Colonic mucosa (tissue), 4 donors: Measurements from ENCODE around the gene STARD3. TPM values are rescaled to one million over a fixed set of nuclear protein-coding genes. Genes with fewer than 3 reads are reported as not detected.
A peak's percentile ranks its signal among the peaks of the same experiment; 100 is the strongest.

ENCODE experiments used
- DNase-seq: peaks from one replicate; pipeline ENCODE4 v3.0.0-alpha.2; 2020
- H3K27ac ChIP-seq: fragments of 200-600 bp; one replicate; pipeline ENCODE4 v1.8.0; 2021
- H3K27me3 ChIP-seq: fragments of 200-600 bp; one replicate; pipeline ENCODE4 v1.8.0; 2021
- H3K36me3 ChIP-seq: fragments of 200-600 bp; one replicate; pipeline ENCODE4 v1.8.0; 2021
- H3K4me1 ChIP-seq: fragments of 200-600 bp; one replicate; pipeline ENCODE4 v1.8.0; 2021; ENCODE audit warnings: mild to moderate bottlenecking
- H3K4me3 ChIP-seq: fragments of 200-600 bp; one replicate; pipeline ENCODE4 v1.8.0; 2021
- H3K9ac ChIP-seq, 2 donors: one replicate each; pipeline ENCODE4 v1.7.0; 2013; ENCODE audit warnings: control low read depth in 2 of 2, low read depth in 2 of 2, low read length in 2 of 2
- H3K9me3 ChIP-seq: fragments of 200-600 bp; one replicate; pipeline ENCODE4 v1.8.0; 2021
- intact Hi-C: fragments of 100-400 bp; cut with DNase I; formaldehyde crosslinking; loops from one replicate; pipeline ENCODE4 v1.14.1; 2022
- total RNA-seq, 2 donors: library from RNA; stranded (reverse); fragmentation: NEBNext Ultra II Directional in 1 of 2; extraction: Animal tissue kit (Norgen Biotek cat#: 25700) in 1 of 2; gene quantifications; one replicate each; pipeline ENCODE4 v1.2.1, GENCODE V29; 2021
- TF ChIP-seq, protein P1 (sequence below): fragments of 200-600 bp; IDR thresholded peaks from one replicate; pipeline ENCODE4 v1.8.0; 2022; ENCODE audit warnings: antibody characterized with exemption, mild to moderate bottlenecking
- donor health status: healthy.
- donor health status: DM: no; HTN: no; CAD: no.
- donor health status: DM: no; HTN: no; CAD: no.

STARD3 gene
- total RNA-seq, 2 donors from 2014 or later: 30.0 to 41.3 TPM

DNA sequence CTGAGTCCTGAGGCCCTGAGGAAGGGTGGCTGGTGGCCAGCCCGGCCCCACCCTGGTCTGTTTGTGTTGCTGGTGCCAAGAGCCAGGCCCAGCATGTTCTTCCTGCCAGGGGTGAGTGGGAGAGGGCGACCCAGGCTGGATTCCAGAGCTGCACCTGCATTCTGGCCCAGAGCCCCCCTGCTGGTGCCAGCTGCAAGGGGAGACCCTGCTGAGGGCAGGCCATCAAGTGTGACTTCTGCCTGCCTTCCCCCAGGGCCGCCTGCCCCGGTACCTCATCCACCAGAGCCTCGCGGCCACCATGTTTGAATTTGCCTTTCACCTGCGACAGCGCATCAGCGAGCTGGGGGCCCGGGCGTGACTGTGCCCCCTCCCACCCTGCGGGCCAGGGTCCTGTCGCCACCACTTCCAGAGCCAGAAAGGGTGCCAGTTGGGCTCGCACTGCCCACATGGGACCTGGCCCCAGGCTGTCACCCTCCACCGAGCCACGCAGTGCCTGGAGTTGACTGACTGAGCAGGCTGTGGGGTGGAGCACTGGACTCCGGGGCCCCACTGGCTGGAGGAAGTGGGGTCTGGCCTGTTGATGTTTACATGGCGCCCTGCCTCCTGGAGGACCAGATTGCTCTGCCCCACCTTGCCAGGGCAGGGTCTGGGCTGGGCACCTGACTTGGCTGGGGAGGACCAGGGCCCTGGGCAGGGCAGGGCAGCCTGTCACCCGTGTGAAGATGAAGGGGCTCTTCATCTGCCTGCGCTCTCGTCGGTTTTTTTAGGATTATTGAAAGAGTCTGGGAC, 25.8 kb downstream of the STARD3 start:
- peak overlapping the region; percentile 70 for H3K27ac ChIP-seq
- peak; percentile 78 for DNase-seq
- peak overlapping the region in 1 of 2 donors; percentile 16 for H3K9ac ChIP-seq
- H3K4me3 ChIP-seq: no peak overlapping the region
- peaks cover 23% of the 10 kb centered on the region for H3K4me1 ChIP-seq
- intact Hi-C loops: no loop called here
- H3K36me3 ChIP-seq: peaks cover 5% of the 10 kb centered on the region
- H3K9me3 ChIP-seq: no peaks in the 10 kb centered on the region
- H3K27me3 ChIP-seq: peaks cover 12% of the 10 kb centered on the region
- TF ChIP-seq, protein P1, sequence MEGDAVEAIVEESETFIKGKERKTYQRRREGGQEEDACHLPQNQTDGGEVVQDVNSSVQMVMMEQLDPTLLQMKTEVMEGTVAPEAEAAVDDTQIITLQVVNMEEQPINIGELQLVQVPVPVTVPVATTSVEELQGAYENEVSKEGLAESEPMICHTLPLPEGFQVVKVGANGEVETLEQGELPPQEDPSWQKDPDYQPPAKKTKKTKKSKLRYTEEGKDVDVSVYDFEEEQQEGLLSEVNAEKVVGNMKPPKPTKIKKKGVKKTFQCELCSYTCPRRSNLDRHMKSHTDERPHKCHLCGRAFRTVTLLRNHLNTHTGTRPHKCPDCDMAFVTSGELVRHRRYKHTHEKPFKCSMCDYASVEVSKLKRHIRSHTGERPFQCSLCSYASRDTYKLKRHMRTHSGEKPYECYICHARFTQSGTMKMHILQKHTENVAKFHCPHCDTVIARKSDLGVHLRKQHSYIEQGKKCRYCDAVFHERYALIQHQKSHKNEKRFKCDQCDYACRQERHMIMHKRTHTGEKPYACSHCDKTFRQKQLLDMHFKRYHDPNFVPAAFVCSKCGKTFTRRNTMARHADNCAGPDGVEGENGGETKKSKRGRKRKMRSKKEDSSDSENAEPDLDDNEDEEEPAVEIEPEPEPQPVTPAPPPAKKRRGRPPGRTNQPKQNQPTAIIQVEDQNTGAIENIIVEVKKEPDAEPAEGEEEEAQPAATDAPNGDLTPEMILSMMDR: no peak

DNA sequence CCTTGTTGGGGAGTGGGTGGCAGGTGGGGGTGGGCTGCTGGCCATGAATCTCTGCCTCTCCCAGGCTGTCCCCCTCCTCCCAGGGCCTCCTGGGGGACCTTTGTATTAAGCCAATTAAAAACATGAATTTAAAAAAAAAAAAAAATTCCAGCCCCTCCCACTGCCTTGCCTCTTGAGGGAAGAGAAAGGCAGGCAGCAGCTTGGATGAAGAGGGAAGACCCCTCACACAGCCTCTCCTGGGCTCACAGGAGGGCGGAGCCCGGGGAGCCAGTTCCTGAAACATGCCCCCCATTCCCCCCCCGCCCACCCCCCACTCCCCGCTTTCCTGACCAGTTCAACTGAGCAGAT, 26.4 kb downstream of the STARD3 start:
- peaks cover 23% of the 10 kb centered on the region for H3K4me1 ChIP-seq

DNA sequence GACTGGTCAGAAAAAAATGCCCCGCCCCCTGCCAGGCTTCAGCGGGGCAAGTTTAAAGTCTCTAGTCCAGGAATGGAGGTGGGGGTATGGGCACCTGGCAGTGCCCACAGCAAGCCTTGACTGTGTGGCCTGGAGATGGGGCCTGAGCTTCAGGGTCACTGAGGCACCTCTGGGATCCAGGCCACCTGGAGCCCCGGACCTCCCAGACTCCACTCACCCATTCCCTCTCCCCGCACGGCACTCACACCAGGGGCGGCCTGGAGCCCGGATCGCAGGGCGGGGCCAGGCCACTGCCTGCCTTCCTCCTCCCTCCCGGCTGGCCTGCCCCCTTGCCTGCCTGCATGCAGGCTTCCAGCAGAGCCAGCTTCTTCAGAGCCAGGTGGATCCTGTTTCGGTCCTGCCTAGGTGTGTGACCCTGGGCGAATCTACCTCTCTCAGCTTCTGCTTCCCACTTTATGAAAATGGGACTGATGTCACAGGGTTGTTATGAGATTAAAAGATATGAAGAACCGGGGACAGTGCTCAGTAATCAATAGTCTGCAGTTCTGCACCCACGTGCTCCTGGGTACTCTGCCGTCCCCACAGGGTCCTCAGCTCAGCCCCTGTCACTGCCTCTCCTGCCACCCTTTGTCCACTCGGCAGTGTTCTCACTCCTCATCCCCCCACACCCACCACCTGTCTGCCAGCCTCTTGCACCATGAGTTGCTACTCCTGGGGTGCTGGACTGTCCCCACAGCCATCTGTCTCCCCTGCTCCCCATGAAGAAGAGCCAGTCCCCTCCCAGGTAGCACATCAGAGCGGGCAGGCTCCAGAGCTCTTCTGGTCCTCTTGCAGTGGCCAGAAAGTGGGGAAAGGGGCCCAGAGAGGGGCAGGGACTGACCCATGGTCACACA, 27.0 kb downstream of the STARD3 start:
- H3K9me3 ChIP-seq: no peaks in the 10 kb centered on the region
- H3K9ac ChIP-seq: peak overlapping the region in 1 of 2 donors; percentile 46
- H3K4me3 ChIP-seq: no peak overlapping the region
- peak; percentile 71 for DNase-seq
- peaks cover 20% of the 10 kb centered on the region for H3K27me3 ChIP-seq
- H3K27ac ChIP-seq: peak overlapping the region; percentile 70
- H3K36me3 ChIP-seq: peaks cover 5% of the 10 kb centered on the region
- TF ChIP-seq, protein P1: no peak
- H3K4me1 ChIP-seq: peaks cover 23% of the 10 kb centered on the region
- intact Hi-C loops: no loop called here

More for the DNA sequence above, 26.4 kb downstream of the STARD3 start:
- peak overlapping the region; percentile 70 for H3K27ac ChIP-seq
- intact Hi-C loops: no loop called here
- peak overlapping the region in 1 of 2 donors; percentile 16 for H3K9ac ChIP-seq
- peaks cover 5% of the 10 kb centered on the region for H3K36me3 ChIP-seq
- no peaks in the 10 kb centered on the region for H3K9me3 ChIP-seq
- TF ChIP-seq, protein P1: no peak
- no peak for DNase-seq
- H3K27me3 ChIP-seq: peaks cover 18% of the 10 kb centered on the region
- no peak overlapping the region for H3K4me3 ChIP-seq

DNA sequence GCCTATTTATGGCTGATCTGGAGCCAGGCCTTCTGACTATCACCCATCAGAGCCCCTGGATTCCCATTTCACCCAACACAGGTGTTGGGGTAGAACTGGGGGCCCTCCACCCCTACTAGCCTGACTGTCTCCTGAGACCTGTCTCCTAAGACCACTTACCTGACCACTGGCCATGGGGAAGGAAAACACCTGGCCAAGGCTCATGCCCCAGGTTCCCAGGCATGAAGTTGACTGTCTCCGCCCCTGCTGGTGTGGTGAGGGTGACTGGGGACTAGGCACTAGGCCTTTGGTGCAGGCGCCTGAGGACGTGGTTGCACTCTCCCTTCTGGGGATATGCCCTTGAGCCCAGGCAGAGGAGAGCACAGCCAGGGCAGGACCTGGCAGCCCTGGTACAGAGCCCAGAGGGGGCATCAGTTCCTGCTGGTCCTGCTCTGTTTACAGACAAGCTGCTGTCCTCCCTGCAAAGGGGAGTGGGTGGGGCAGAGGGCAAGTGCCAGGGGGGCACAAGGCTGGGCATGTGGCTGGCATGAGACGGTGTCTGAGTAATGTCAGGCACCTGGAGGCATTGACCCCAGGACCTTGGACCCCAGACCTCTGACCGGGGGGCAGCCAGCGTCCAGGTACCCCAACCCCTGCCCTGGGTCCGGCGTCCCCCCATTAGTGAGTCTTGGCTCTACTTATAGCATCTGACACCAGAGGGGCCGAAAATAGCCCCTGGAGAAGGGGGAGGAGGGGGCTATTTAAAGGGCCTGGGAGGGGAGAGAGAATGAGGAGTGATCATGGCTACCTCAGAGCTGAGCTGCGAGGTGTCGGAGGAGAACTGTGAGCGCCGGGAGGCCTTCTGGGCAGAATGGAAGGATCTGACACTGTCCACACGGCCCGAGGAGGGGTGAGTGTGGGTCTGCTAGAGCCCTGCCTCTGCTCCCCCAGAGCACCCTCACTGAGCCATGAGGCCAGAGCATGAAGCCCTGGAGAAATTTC, 27.9 kb downstream of the STARD3 start, which contains the start of gene TCAP:
TSS of gene TCAP (plus strand) at position 769 of the 981 bp plus-strand sequence. CDS start at position 780, 11 bp downstream.
- Histone ChIP-seq H3K9ac (peak within 1 kb of the TSS in 1 of 2 donors; percentile 46), H3K27me3 (peaks cover 20% of the 10 kb centered on the region), H3K9me3 (no peaks in the 10 kb centered on the region), H3K4me3 (no peak within 1 kb of the TSS), H3K27ac (no peak within 1 kb of the TSS), H3K36me3 (peaks cover 5% of the 10 kb centered on the region), H3K4me1 (peaks cover 23% of the 10 kb centered on the region)
- DNase-seq: no peak
- intact Hi-C loops: loop anchor here (5.0 kb wide), 1 partner anchor 118 kb away; no protein-coding TSS in a partner anchor
- TF ChIP-seq, protein P1: no peak
